PC-3 (cell line): ENCODE data around the gene GSDMA. TPM values are rescaled to one million over a fixed set of nuclear protein-coding genes. Genes with fewer than 3 reads are reported as not detected.

Experiments used
- ATAC-seq: fragments of 200-7000 bp; cut with Tn5 transposase; 2 replicates; pipeline ENCODE4 v1.9.1; 2020; ENCODE audit warnings: mild to moderate bottlenecking, moderate library complexity
- BruUV-seq: library from RNA; stranded (reverse); fragments of 400-500 nt; replicated peaks from 2 replicates; lab custom pipeline; 2021; lab: Mats Ljungman, UMichigan
- CTCF ChIA-PET: fragments of 300-600 bp; sonication (Branson Sonifier 250); formaldehyde crosslinking; loops from one replicate; lab custom pipeline; 2022; ENCODE audit warnings: antibody characterized with exemption; lab: Charles Lee
- POLR2A ChIA-PET: fragments of 300-600 bp; sonication (Branson Sonifier 250); formaldehyde crosslinking; loops from one replicate; lab custom pipeline; 2022; ENCODE audit warnings: antibody characterized with exemption; ENCODE audit not compliant: unreplicated experiment; lab: Charles Lee
- DNase-seq: peaks from one replicate; pipeline ENCODE4 v3.0.0-alpha.2; 2015
- H2AFZ ChIP-seq: fragments of 300-600 bp; sonication (generic); 2 replicates; pipeline ENCODE4 v1.6.0; 2016; ENCODE audit warnings: antibody characterized with exemption, low read length
- H3F3A ChIP-seq: fragments of 300-600 bp; sonication (generic); one replicate; pipeline ENCODE4 v1.6.0; 2017; ENCODE audit warnings: antibody characterized with exemption, low read length, control low read depth, mild to moderate bottlenecking; ENCODE audit not compliant: unreplicated experiment
- H3K27ac ChIP-seq: fragments of 300-600 bp; sonication (generic); 2 replicates; pipeline ENCODE4 v1.5.1; 2016; ENCODE audit warnings: mild to moderate bottlenecking, low read length
- H3K27me3 ChIP-seq: fragments of 300-600 bp; sonication (generic); 2 replicates; pipeline ENCODE4 v1.6.1; 2016; ENCODE audit warnings: low read length, mixed read lengths
- H3K36me3 ChIP-seq: fragments of 300-600 bp; sonication (generic); 2 replicates; pipeline ENCODE4 v1.6.1; 2016; ENCODE audit warnings: low read depth, mixed run types, low read length, mixed read lengths
- H3K4me1 ChIP-seq: fragments of 300-600 bp; sonication (generic); 2 replicates; pipeline ENCODE4 v1.5.1; 2016; ENCODE audit warnings: low read length; ENCODE audit not compliant: insufficient read depth
- H3K4me2 ChIP-seq: fragments of 300-600 bp; sonication (generic); 2 replicates; pipeline ENCODE4 v1.6.0; 2016; ENCODE audit warnings: low read length
- H3K4me3 ChIP-seq: fragments of 300-600 bp; sonication (generic); 2 replicates; pipeline ENCODE4 v1.5.1; 2016; ENCODE audit warnings: mild to moderate bottlenecking, low read length, mixed read lengths
- H3K79me2 ChIP-seq: fragments of 300-600 bp; sonication (generic); 2 replicates; pipeline ENCODE4 v1.6.1; 2017; ENCODE audit warnings: low read length, mixed read lengths
- H3K9ac ChIP-seq: fragments of 300-600 bp; sonication (generic); 2 replicates; pipeline ENCODE4 v1.6.0; 2016; ENCODE audit warnings: mild to moderate bottlenecking, low read length
- H3K9me2 ChIP-seq: fragments of 300-600 bp; sonication (generic); replicated peaks from 2 replicates; pipeline ENCODE4 v1.6.1; 2016; ENCODE audit warnings: mixed run types, low read length, mixed read lengths
- H3K9me3 ChIP-seq: fragments of 300-600 bp; sonication (generic); 2 replicates; pipeline ENCODE4 v1.6.1; 2016; ENCODE audit warnings: low read length, mixed read lengths
- H4K20me1 ChIP-seq: fragments of 300-600 bp; sonication (generic); 2 replicates; pipeline ENCODE4 v1.6.1; 2016; ENCODE audit warnings: low read length, mixed read lengths
- CTCF ChIP-seq: fragments of 300-600 bp; sonication (generic); conservative IDR thresholded peaks from 2 replicates; pipeline ENCODE4 v1.5.1; 2017; ENCODE audit warnings: antibody characterized with exemption, low read depth, mild to moderate bottlenecking, low read length
- EZH2 ChIP-seq: fragments of 300-600 bp; sonication (generic); IDR thresholded peaks from one replicate; pipeline ENCODE4 v1.6.1; 2017; ENCODE audit warnings: antibody characterized with exemption, mild to moderate bottlenecking, low read length; ENCODE audit not compliant: unreplicated experiment
- EZH2phosphoT487 ChIP-seq: fragments of 300-600 bp; sonication (generic); IDR thresholded peaks from 2 replicates; pipeline ENCODE4 v1.6.1; 2018; ENCODE audit warnings: mild to moderate bottlenecking, antibody characterized with exemption, low read length, borderline replicate concordance
- intact Hi-C: fragments of 100-400 bp; cut with micrococcal nuclease; formaldehyde crosslinking; loops from 2 replicates; pipeline ENCODE4 v1.9.0; 2023
- total RNA-seq: library from RNA; depleted of rRNA; stranded (reverse); fragments of >200 nt; gene quantifications from 2 replicates; pipeline ENCODE4 v1.2.3, GENCODE V29; 2014

GSDMA gene
- total RNA-seq, 1 experiment from 2014 or later: not detected

GRCh38 chr17:40022961-40023541 lies 60.2 kb downstream of the GSDMA start:
- BruUV-seq: TSS peak; percentile 21
- Histone ChIP-seq H3K27me3 (no peaks in the 10 kb centered on the region), H3K79me2 (no peaks in the 10 kb centered on the region), H3K36me3 (peaks cover 12% of the 10 kb centered on the region), H3K9me3 (no peaks in the 10 kb centered on the region), H3K4me1 (peaks cover 76% of the 10 kb centered on the region), H2AFZ (no peak overlapping the region), H3K9ac (peak overlapping the region; percentile 72), H3K4me3 (peak overlapping the region; percentile 17; the same call in 1 of the 2 replicates), H3K9me2 (no peaks in the 10 kb centered on the region), H3F3A (peaks cover 10% of the 10 kb centered on the region), H4K20me1 (no peaks in the 10 kb centered on the region), H3K4me2 (peak overlapping the region; percentile 79), H3K27ac (peak overlapping the region; percentile 97)
- peak; percentile 2 for ATAC-seq
- ChIA-PET CTCF (no interaction called here), POLR2A (no interaction called here)
- intact Hi-C loops: loop anchor here (5.0 kb wide), 1 partner anchor 89 kb away; no protein-coding TSS in a partner anchor
- DNase-seq: peak; percentile 75
- TF ChIP-seq CTCF: no peak
- TF ChIP-seq EZH2: no peak
- TF ChIP-seq EZH2phosphoT487: no peak

GRCh38 chr17:40023590-40024292 lies 60.9 kb downstream of the GSDMA start:
- peak overlapping the region; percentile 17; the same call in 1 of the 2 replicates for H3K4me3 ChIP-seq
- no peaks in the 10 kb centered on the region for H3K9me2 ChIP-seq
- ATAC-seq (peak; percentile 16), DNase-seq (peak; percentile 82)
- intact Hi-C loops: loop anchor here (5.0 kb wide), 1 partner anchor 89 kb away; no protein-coding TSS in a partner anchor
- no peaks in the 10 kb centered on the region for H3K79me2 ChIP-seq
- peak overlapping the region; percentile 72 for H3K9ac ChIP-seq
- ChIA-PET CTCF (no interaction called here), POLR2A (interaction anchor here (0.7 kb wide), 1 partner anchor 89 kb away, joined by 3 read pairs; no protein-coding TSS in a partner anchor)
- H3F3A ChIP-seq: peaks cover 10% of the 10 kb centered on the region
- TF ChIP-seq EZH2 (no peak), CTCF (no peak), EZH2phosphoT487 (no peak)
- H3K4me1 ChIP-seq: peaks cover 75% of the 10 kb centered on the region
- no peak overlapping the region for H2AFZ ChIP-seq
- BruUV-seq: no TSS peak
- H3K27me3 ChIP-seq: no peaks in the 10 kb centered on the region
- H3K4me2 ChIP-seq: peak overlapping the region; percentile 79
- H3K27ac ChIP-seq: peak overlapping the region; percentile 97
- H3K36me3 ChIP-seq: peaks cover 12% of the 10 kb centered on the region
- H4K20me1 ChIP-seq: no peaks in the 10 kb centered on the region
- no peaks in the 10 kb centered on the region for H3K9me3 ChIP-seq
